H1 (cell line): Measurements from ENCODE around the gene TMCC1. TPM values are rescaled to one million over a fixed set of nuclear protein-coding genes. Genes with fewer than 3 reads are reported as not detected.

Experiments
- CTCF ChIA-PET: fragments of 300-600 bp; sonication (Branson Sonifier 250); formaldehyde crosslinking; loops from one replicate; lab custom pipeline; 2021; ENCODE audit not compliant: partially characterized antibody; lab: Charles Lee
- POLR2A ChIA-PET: fragments of 300-600 bp; sonication (Branson Sonifier 250); formaldehyde crosslinking; loops from one replicate; lab custom pipeline; 2021; ENCODE audit warnings: inconsistent platforms; ENCODE audit not compliant: partially characterized antibody; lab: Charles Lee
- DNase-seq, 2 experiments: peaks; one replicate each; pipeline versions ENCODE4 v3.0.0 to v3.0.0-alpha.2; 2010 to 2022; ENCODE audit warnings: low spot score in 2 of 2, low read depth in 1 of 2, mixed read lengths in 1 of 2
- FAIRE-seq: peaks from 2 replicates; lab custom pipeline; 2011; peaks lifted over from hg19 to GRCh38; lab: Jason Lieb, UNC
- H2AFZ ChIP-seq: 2 replicates; pipeline ENCODE4 v1.8.1; 2012; ENCODE audit warnings: low read length, inconsistent platforms
- H2AK5ac ChIP-seq: 2 replicates; pipeline ENCODE4 v1.6.1; 2013; ENCODE audit warnings: low read depth, low read length
- H2BK120ac ChIP-seq: replicated peaks from 2 replicates; pipeline ENCODE3; 2013; ENCODE audit warnings: low read depth, low read length, inconsistent platforms
- H2BK12ac ChIP-seq: 2 replicates; pipeline ENCODE4 v1.6.1; 2013; ENCODE audit warnings: low read depth, low read length
- H2BK15ac ChIP-seq: 2 replicates; pipeline ENCODE4 v1.6.1; 2013; ENCODE audit warnings: low read length
- H2BK20ac ChIP-seq: 2 replicates; pipeline ENCODE4 v1.6.1; 2013; ENCODE audit warnings: low read length
- H2BK5ac ChIP-seq: 2 replicates; pipeline ENCODE4 v1.6.1; 2013; ENCODE audit warnings: low read depth, low read length
- H3K14ac ChIP-seq: 2 replicates; pipeline ENCODE4 v1.6.1; 2013; ENCODE audit warnings: inconsistent platforms; ENCODE audit not compliant: insufficient read length
- H3K18ac ChIP-seq: 2 replicates; pipeline ENCODE4 v1.6.1; 2013; ENCODE audit warnings: low read length; ENCODE audit errors: extremely low read depth
- H3K23ac ChIP-seq: 2 replicates; pipeline ENCODE4 v1.6.1; 2013; ENCODE audit warnings: inconsistent platforms; ENCODE audit not compliant: insufficient read length
- H3K23me2 ChIP-seq: 2 replicates; pipeline ENCODE4 v1.6.1; 2013; ENCODE audit warnings: low read depth, low read length
- H3K27ac ChIP-seq: 2 replicates; pipeline ENCODE4 v1.6.1; 2011; ENCODE audit warnings: low read depth, low read length, inconsistent platforms
- H3K27me3 ChIP-seq, 4 experiments: replicated peaks in 1 of 4; 1 replicate in 1 of 4; 2 replicates in 3 of 4; pipeline versions ENCODE4 v1.6.1 to v1.8.1; 2011 to 2013; ENCODE audit warnings: low read length in 3 of 4, mild to moderate bottlenecking in 3 of 4, inconsistent platforms in 2 of 4, mixed read lengths in 2 of 4, moderate library complexity in 1 of 4; ENCODE audit not compliant: control insufficient read depth in 3 of 4, insufficient read depth in 3 of 4; ENCODE audit errors: extremely low read depth in 1 of 4
- H3K36me3 ChIP-seq, 4 experiments: 2 replicates each; pipeline versions ENCODE4 v1.6.1 to v1.8.1; 2011 to 2013; ENCODE audit warnings: mild to moderate bottlenecking in 4 of 4, low read length in 3 of 4, moderate library complexity in 2 of 4, control low read depth in 1 of 4, inconsistent platforms in 1 of 4; ENCODE audit not compliant: insufficient read depth in 4 of 4, control insufficient read depth in 2 of 4
- H3K4ac ChIP-seq: replicated peaks from 2 replicates; pipeline ENCODE3; 2013; ENCODE audit warnings: low read length, low read depth, mixed read lengths, inconsistent platforms; ENCODE audit not compliant: insufficient read length
- H3K4me1 ChIP-seq, 4 experiments: replicated peaks in 1 of 4; 1 replicate in 1 of 4; 2 replicates in 3 of 4; pipeline versions ENCODE4 v1.6.1 to v1.8.1; 2011 to 2013; ENCODE audit warnings: low read length in 3 of 4, inconsistent platforms in 2 of 4, mixed read lengths in 1 of 4; ENCODE audit not compliant: insufficient read depth in 4 of 4, control insufficient read depth in 3 of 4
- H3K4me2 ChIP-seq, 2 experiments: 2 replicates each; pipeline versions ENCODE4 v1.6.1 to v1.8.1; 2011 to 2013; ENCODE audit warnings: low read depth in 2 of 2, low read length in 2 of 2, control low read depth in 1 of 2, inconsistent platforms in 1 of 2, mild to moderate bottlenecking in 1 of 2; ENCODE audit not compliant: insufficient read depth in 1 of 2
- H3K4me3 ChIP-seq, 4 experiments: fragments of 200-600, 300-600 bp in 1 of 4; sonication (generic), shearing (Covaris generic), sonication (Bioruptor Twin) in 1 of 4; 2 replicates each; pipeline versions ENCODE4 v1.5.1 to v1.8.1; 2011 to 2016; ENCODE audit warnings: low read length in 4 of 4, low read depth in 3 of 4, control low read depth in 2 of 4, inconsistent platforms in 2 of 4, mild to moderate bottlenecking in 2 of 4, mixed read lengths in 1 of 4, moderate library complexity in 1 of 4; ENCODE audit not compliant: insufficient read depth in 2 of 4; ENCODE audit errors: extremely low read depth in 1 of 4
- H3K56ac ChIP-seq: replicated peaks from 2 replicates; pipeline ENCODE3; 2013; ENCODE audit warnings: low read depth, mild to moderate bottlenecking, mixed read lengths, low read length, inconsistent platforms; ENCODE audit not compliant: insufficient read length
- H3K79me1 ChIP-seq: 2 replicates; pipeline ENCODE4 v1.6.1; 2013; ENCODE audit warnings: low read depth, low read length, control low read depth
- H3K79me2 ChIP-seq, 2 experiments: 2 replicates each; pipeline versions ENCODE4 v1.6.1 to v1.8.1; 2012 to 2013; ENCODE audit warnings: low read length in 2 of 2, mild to moderate bottlenecking in 2 of 2, inconsistent platforms in 1 of 2; ENCODE audit not compliant: insufficient read depth in 2 of 2, control insufficient read depth in 1 of 2
- H3K9ac ChIP-seq, 4 experiments: replicated peaks in 1 of 4; 1 replicate in 1 of 4; 2 replicates in 3 of 4; pipeline versions ENCODE4 v1.6.1 to v1.8.1; 2011 to 2013; ENCODE audit warnings: low read depth in 3 of 4, low read length in 3 of 4, control low read depth in 2 of 4, mild to moderate bottlenecking in 2 of 4, moderate library complexity in 2 of 4, inconsistent platforms in 1 of 4; ENCODE audit errors: extremely low read depth in 1 of 4
- H3K9me3 ChIP-seq, 2 experiments: 2 replicates each; pipeline versions ENCODE4 v1.6.1 to v1.8.1; 2012 to 2013; ENCODE audit warnings: mild to moderate bottlenecking in 2 of 2, moderate library complexity in 2 of 2, control low read depth in 1 of 2, inconsistent platforms in 1 of 2, low read depth in 1 of 2, low read length in 1 of 2, mixed read lengths in 1 of 2; ENCODE audit not compliant: insufficient read depth in 2 of 2
- H4K20me1 ChIP-seq, 2 experiments: replicated peaks in 1 of 2; 2 replicates each; pipeline versions ENCODE3 to v1.8.1; 2011 to 2013; ENCODE audit warnings: inconsistent platforms in 2 of 2, low read length in 2 of 2, mild to moderate bottlenecking in 1 of 2; ENCODE audit not compliant: insufficient read depth in 2 of 2, control insufficient read depth in 1 of 2
- H4K5ac ChIP-seq: 2 replicates; pipeline ENCODE4 v1.6.1; 2013; ENCODE audit warnings: low read length, low read depth, mixed read lengths, inconsistent platforms; ENCODE audit not compliant: insufficient read length
- H4K8ac ChIP-seq: 2 replicates; pipeline ENCODE4 v1.8.0; 2013; ENCODE audit warnings: mild to moderate bottlenecking, moderate library complexity, low read length, inconsistent platforms; ENCODE audit not compliant: insufficient read depth; ENCODE audit errors: extremely low read depth
- H4K91ac ChIP-seq: replicated peaks from 2 replicates; pipeline ENCODE3; 2013; ENCODE audit warnings: low read length, mixed read lengths, inconsistent platforms; ENCODE audit not compliant: insufficient read length
- CHD2 ChIP-seq: IDR thresholded peaks from 2 replicates; pipeline ENCODE4 v1.6.1; 2012; ENCODE audit warnings: low read length, improper control_type of control experiment
- EZH2 ChIP-seq: fragments of 200-600 bp; sonication (generic); IDR thresholded peaks from 2 replicates; pipeline ENCODE4 v1.7.1; 2012; ENCODE audit warnings: low read depth, mild to moderate bottlenecking, moderate library complexity, low read length, inconsistent platforms; ENCODE audit not compliant: severe bottlenecking
- RBBP5 ChIP-seq: IDR thresholded peaks from 2 replicates; pipeline ENCODE4 v1.7.1; 2012; ENCODE audit warnings: low read depth, mild to moderate bottlenecking, inconsistent platforms, low read length, moderate library complexity, borderline replicate concordance
- RFX5 ChIP-seq: IDR thresholded peaks from 2 replicates; pipeline ENCODE4 v1.6.1; 2011; ENCODE audit warnings: low read depth, low read length, improper control_type of control experiment, borderline replicate concordance
- SUZ12 ChIP-seq: fragments of 200-600 bp; sonication (generic); IDR thresholded peaks from 2 replicates; pipeline ENCODE4 v1.6.1; 2012; ENCODE audit warnings: mild to moderate bottlenecking, inconsistent platforms, low read length, moderate library complexity, mixed read lengths
- TAF1 ChIP-seq: IDR thresholded peaks from 2 replicates; pipeline ENCODE4 v1.6.1; 2011; ENCODE audit warnings: mild to moderate bottlenecking, low read depth, low read length
- TAF7 ChIP-seq: optimal IDR thresholded peaks from 2 replicates; pipeline ENCODE3; 2011; ENCODE audit warnings: low read depth, mild to moderate bottlenecking, inconsistent platforms, low read length, moderate library complexity, borderline replicate concordance
- WGBS, 2 experiments: shearing (Covaris generic) in 1 of 2; methylation state at CpG; one replicate each; pipeline versions ENCODE4 v1.1.6 to v1.1.7; 2013 to 2015; ENCODE audit warnings: low lambda C conversion rate in 2 of 2, mixed read lengths in 2 of 2, inconsistent platforms in 1 of 2, low coverage in 1 of 2, missing lambda C conversion rate in 1 of 2; ENCODE audit not compliant: insufficient replicate concordance in 2 of 2, insufficient coverage in 1 of 2, insufficient read length in 1 of 2; ENCODE audit errors: extremely low coverage in 1 of 2, missing lambda C conversion rate in 1 of 2; 5-methylcytosine and 5-hydroxymethylcytosine counted together
- polyA plus RNA-seq, 7 experiments: library from polyadenylated mRNA; depleted of rRNA in 3 of 7; stranded (reverse) in 5 of 7; unstranded in 2 of 7; fragments of >200 nt in 5 of 7; fragments of 200-250 nt in 2 of 7; gene quantifications; 1 replicate in 5 of 7; 2 replicates in 1 of 7; 4 replicates in 1 of 7; pipeline versions ENCODE4 v1.2.1 to v1.2.3, GENCODE V29; 2011 to 2013; ENCODE audit warnings: missing spikeins in 2 of 7, mixed read lengths in 2 of 7
- total RNA-seq: library from RNA; stranded (reverse); fragmentation: NEBNext Ultra II Directional; extraction: Animal tissue kit (Norgen Biotek cat#: 25700); gene quantifications from 2 replicates; pipeline ENCODE4 v1.2.1, GENCODE V29; 2021

The TMCC1 gene
- total and polyA plus RNA-seq, 2 of the 8 experiments (the other 6 are each of a cell fraction or from before 2014, with no cell fraction given) = 10.4 to 27.1 TPM

GRCh38 chr3:129627350-129628168 is 266.0 kb downstream of the TMCC1 start:
- Histone ChIP-seq H3K79me1 (no peaks in the 10 kb centered on the region), H3K9me3 (no peaks in the 10 kb centered on the region), H3K4me1 (peaks cover 3 to 9% (median 5%) of the 10 kb centered on the region in 4 experiments), H3K23ac (no peak overlapping the region), H3K36me3 (no peaks in the 10 kb centered on the region), H3K27ac (peak overlapping the region; percentile 8; the same call in 1 of the 2 replicates), H2BK15ac (peak overlapping the region; percentile 81; the same call in 1 of the 2 replicates), H2AFZ (peak overlapping the region; percentile 75), H3K27me3 (no peaks in the 10 kb centered on the region), H4K8ac (peak overlapping the region; percentile 88; the same call in 1 of the 2 replicates), H2BK5ac (peak overlapping the region; percentile 41; the same call in 1 of the 2 replicates), H3K9ac (peak overlapping the region in 3 of 4 experiments; percentile 51 to 61 (median 51); a peak in 6 of 7 replicates), H3K4me2 (peak overlapping the region; percentile 79 to 100), H4K20me1 (no peaks in the 10 kb centered on the region), H2BK120ac (peak overlapping the region; percentile 44), H3K14ac (no peak overlapping the region), H3K18ac (peak overlapping the region; percentile 76), H2AK5ac (no peak overlapping the region), H3K4ac (peak overlapping the region; percentile 96), H2BK12ac (peak overlapping the region; percentile 84; the same call in 1 of the 2 replicates), H3K56ac (peak overlapping the region; percentile 43), H2BK20ac (peak overlapping the region; percentile 34; the same call in 1 of the 2 replicates), H3K23me2 (peaks cover 7% of the 10 kb centered on the region), H3K4me3 (peak overlapping the region; percentile 61 to 85 (median 78)), H4K5ac (peak overlapping the region; percentile 78), H3K79me2 (no peaks in the 10 kb centered on the region), H4K91ac (peak overlapping the region; percentile 96)
- CTCF ChIA-PET = interaction anchor here (0.6 to 10.7 kb wide), 37 partner anchors 10 to 314 kb away, joined by 3 to 149 read pairs (median 4); no protein-coding TSS in a partner anchor
- DNase-seq (peak in 1 of 2 experiments; percentile 80), FAIRE-seq (peak; percentile 91)
- 1% methylated on average over 27 of the region's 38 CpGs; no CpG with 5 or more reads in 1 of the 2 experiments for WGBS, 2 experiments
- POLR2A ChIA-PET = interaction anchor here (0.8 to 2.3 kb wide), 9 partner anchors 15 to 265 kb away, joined by 3 to 16 read pairs (median 4); partner anchors contain the start of genes IFT122 and MBD4
- TF ChIP-seq SUZ12 = no peak
- TF ChIP-seq RBBP5 = peak; percentile 76
- TF ChIP-seq TAF1 = 0 out of 2 replicates have a peak, but pooled peaks have one; percentile 29
- TF ChIP-seq RFX5 = no peak
- peak; percentile 61; the same call in 1 of the 2 replicates for TF ChIP-seq CHD2
- no peak for TF ChIP-seq EZH2
- TF ChIP-seq TAF7 = peak; percentile 28
